Measurements from ENCODE around the gene SIAE.

Gene SIAE

GRCh38 chr11:124673333-124674167, at the start of gene SIAE, which contains the start of gene SPA17:
TSS of gene SIAE (minus strand) at chr11:124673739. CDS start at chr11:124673708, 31 bp downstream.
TSS of gene SPA17 (plus strand) at chr11:124673904. CDS start at chr11:124675265, 1,361 bp downstream.
- peak; percentile 83 for DNase-seq

GRCh38 chr11:124722176-124722575, 48.6 kb upstream of the SIAE start:
- no peak for DNase-seq

- no peak for DNase-seq
Measured at GRCh38 chr11:124719534-124719933, 46.0 kb upstream of the SIAE start.

- DNase-seq = no peak
Measured at GRCh38 chr11:124718801-124719200, 45.3 kb upstream of the SIAE start.

GRCh38 chr11:124717786-124718651, 44.5 kb upstream of the SIAE start:
- DNase-seq = no peak

- DNase-seq = no peak
Measured at GRCh38 chr11:124717421-124717785, 43.9 kb upstream of the SIAE start.

GRCh38 chr11:124716591-124716990, 43.1 kb upstream of the SIAE start:
- no peak for DNase-seq

- DNase-seq = no peak
Measured at GRCh38 chr11:124712392-124712791, 38.9 kb upstream of the SIAE start.

GRCh38 chr11:124707829-124708228, 34.3 kb upstream of the SIAE start:
- DNase-seq = no peak

GRCh38 chr11:124700028-124700427, 26.5 kb upstream of the SIAE start:
- DNase-seq = no peak

GRCh38 chr11:124699547-124699946, 26.0 kb upstream of the SIAE start:
- no peak for DNase-seq

- DNase-seq = no peak
Measured at GRCh38 chr11:124693142-124693541, 19.6 kb upstream of the SIAE start.

- no peak for DNase-seq
Measured at GRCh38 chr11:124682443-124682842, 8.9 kb upstream of the SIAE start.

- DNase-seq = no peak
Measured at GRCh38 chr11:124681421-124681820, 7.9 kb upstream of the SIAE start.

GRCh38 chr11:124678416-124678815, 4.9 kb upstream of the SIAE start:
- DNase-seq = no peak

GRCh38 chr11:124676386-124676785, 2.8 kb upstream of the SIAE start:
- DNase-seq = no peak

GRCh38 chr11:124674571-124674970, 1.0 kb upstream of the SIAE start:
- no peak for DNase-seq

- no peak for DNase-seq
Measured at GRCh38 chr11:124674168-124674517, 604 bp upstream of the SIAE start.

- DNase-seq = no peak
Measured at GRCh38 chr11:124672536-124673215, 863 bp downstream of the SIAE start.

- DNase-seq = no peak
Measured at GRCh38 chr11:124670732-124671131, 2.8 kb downstream of the SIAE start.

GRCh38 chr11:124669193-124669592, 4.3 kb downstream of the SIAE start:
- DNase-seq = peak; percentile 42

GRCh38 chr11:124667601-124668000, 5.9 kb downstream of the SIAE start:
- DNase-seq = no peak

- DNase-seq = no peak
Measured at GRCh38 chr11:124663861-124664260, 9.7 kb downstream of the SIAE start.

Data from NCI-H2227 treated with DMSO at 0.1 percent for 48 hours (cell line).